Stimulated activated CD8-positive, alpha-beta memory T cell treated with anti-CD3 and anti-CD28 coated beads, Interleukin-7, amount 100 ng/mL, for 24 hours (primary cell): ENCODE measurements around the gene CCDC88A.
"Not testable (repeated sequence)": the region's sequence is repeated elsewhere in the genome, so short reads cannot be mapped to it uniquely, and the experiment has no call there.

Source experiments
- DNase-seq: peaks from one replicate; pipeline ENCODE4 v3.0.0-alpha.2; 2020; ENCODE audit warnings: low read depth

Gene CCDC88A

GRCh38 chr2:55419679-55420438 lies at the start of gene CCDC88A:
TSS of gene CCDC88A (minus strand) at chr2:55419856. CDS start at chr2:55419079, 777 bp downstream.
- DNase-seq = peak; percentile 76

DNA sequence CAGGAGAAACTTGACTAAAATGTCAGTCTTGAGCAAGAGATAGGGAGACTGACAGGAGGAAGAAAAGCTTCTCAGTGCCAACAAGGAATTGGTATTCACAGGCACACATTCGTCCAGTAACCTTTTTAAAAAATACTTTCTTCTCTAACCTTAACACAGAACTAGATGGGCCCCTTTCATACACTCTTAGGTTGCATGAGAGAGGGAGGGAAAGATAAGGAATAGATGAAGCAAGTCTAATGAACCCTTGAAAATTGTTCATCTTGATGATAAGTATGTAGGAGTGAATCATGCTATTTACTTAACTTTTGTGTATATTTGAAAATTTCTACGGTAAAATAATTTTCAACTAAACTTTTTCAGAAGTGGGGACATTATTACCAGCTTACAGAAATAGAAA lies 42.0 kb upstream of the CCDC88A start:
- no peak for DNase-seq

GRCh38 chr2:55460562-55460961 lies 40.9 kb upstream of the CCDC88A start:
- DNase-seq = no peak

DNA sequence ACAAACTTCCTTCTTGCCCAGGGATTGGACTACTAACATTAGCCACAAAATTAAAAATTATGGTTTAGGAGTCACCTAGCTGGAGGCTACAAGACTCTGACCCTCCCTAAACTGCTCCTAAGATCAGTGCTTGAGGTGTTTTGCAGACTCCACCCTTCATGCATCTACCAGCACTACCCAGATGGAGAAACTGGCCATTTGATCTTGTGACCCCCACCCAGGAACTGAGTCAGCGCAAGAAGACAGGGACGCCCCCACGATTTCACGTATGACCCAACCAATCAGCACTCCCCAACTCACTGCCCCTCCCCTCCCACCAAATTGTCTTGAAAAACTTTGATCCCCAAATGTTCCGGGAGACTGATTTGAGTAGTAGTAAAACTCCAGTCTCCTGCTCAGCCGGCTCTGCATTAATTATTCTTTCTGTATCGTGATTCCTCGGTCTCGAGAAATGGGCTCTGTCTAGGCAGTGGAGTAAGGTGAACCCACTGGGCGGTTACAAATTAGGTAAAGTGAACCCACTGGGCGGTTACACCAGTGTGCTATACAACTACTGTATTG lies 40.1 kb upstream of the CCDC88A start:
- no peak for DNase-seq

- no peak for DNase-seq
These were observed 39.6 kb upstream of the CCDC88A start for GRCh38 chr2:55459279-55459678.

GRCh38 chr2:55454121-55454520 lies 34.5 kb upstream of the CCDC88A start:
- no peak for DNase-seq

DNA sequence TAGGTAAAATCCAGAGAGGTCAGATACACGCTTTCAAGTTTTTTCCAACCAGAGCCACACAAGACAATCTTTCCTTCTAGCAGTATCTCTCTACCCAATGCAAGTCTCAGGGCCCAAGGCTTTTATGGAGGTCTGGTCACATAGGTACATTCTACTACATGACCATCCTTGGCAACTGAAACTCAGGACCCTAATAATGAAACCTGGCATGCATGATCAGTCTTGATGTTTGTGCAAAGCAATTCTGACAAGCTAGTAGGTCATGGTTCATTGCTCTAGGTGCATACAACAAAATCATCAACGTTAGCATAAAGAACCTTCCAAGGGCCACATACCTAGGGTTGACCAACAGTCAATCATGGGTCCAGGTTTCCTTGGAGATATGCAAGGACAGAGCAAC lies 33.2 kb upstream of the CCDC88A start:
- DNase-seq = no peak

- no peak for DNase-seq
These were observed 32.0 kb upstream of the CCDC88A start for GRCh38 chr2:55451699-55452098.

DNA sequence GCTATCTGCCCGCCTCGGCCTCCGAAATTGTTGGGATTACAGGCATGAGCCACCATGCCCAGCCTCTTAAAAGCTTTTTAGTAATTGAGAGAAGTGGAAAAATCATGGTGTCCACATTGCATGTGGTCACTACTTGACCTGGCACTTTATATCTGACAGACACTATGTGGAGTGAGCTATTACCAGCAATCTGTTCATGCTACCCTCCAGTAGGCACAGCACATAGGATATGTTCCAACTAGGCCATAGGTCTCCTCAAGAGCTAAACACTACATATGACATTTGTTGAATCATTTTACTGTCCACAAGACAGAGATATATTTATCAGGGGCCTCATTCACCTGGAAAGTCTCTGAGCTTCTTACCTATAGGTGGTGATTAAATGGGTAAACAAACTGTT lies 30.4 kb upstream of the CCDC88A start:
- not testable (repeated sequence) for DNase-seq

GRCh38 chr2:55442045-55442760 lies 22.5 kb upstream of the CCDC88A start:
- DNase-seq = not testable (repeated sequence)

DNA sequence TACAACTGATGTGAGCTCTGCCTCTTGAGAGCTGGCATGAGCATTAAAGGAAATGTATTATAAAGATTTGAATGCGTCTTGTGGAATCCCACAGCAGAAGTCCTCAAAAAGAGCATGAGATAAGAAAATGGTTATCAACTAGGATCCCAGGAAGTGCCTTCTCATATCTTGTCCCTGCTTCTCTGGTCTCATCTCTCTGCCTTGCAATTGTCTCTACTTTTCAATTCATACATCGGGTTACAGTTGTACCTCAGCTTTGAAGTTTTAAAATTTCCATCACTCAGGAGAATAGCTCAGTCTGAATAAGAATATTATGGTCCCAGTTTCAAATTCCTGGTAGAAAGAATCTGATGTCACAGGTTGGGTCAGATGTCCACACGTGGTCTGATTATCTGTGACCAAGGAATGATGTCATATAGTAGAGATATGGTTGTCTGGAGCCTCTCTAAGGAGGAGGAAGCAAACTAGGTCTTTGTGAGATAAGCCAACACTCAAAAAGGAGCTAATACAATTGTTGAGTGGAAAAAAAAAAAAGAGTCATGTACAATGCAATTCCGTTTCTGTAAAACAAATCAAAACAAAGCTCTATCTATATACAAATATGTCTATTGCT lies 21.7 kb upstream of the CCDC88A start:
- no peak for DNase-seq

GRCh38 chr2:55439101-55439397 lies 19.4 kb upstream of the CCDC88A start:
- no peak for DNase-seq

- no peak for DNase-seq
These were observed 18.9 kb upstream of the CCDC88A start for GRCh38 chr2:55438391-55439100.

DNA sequence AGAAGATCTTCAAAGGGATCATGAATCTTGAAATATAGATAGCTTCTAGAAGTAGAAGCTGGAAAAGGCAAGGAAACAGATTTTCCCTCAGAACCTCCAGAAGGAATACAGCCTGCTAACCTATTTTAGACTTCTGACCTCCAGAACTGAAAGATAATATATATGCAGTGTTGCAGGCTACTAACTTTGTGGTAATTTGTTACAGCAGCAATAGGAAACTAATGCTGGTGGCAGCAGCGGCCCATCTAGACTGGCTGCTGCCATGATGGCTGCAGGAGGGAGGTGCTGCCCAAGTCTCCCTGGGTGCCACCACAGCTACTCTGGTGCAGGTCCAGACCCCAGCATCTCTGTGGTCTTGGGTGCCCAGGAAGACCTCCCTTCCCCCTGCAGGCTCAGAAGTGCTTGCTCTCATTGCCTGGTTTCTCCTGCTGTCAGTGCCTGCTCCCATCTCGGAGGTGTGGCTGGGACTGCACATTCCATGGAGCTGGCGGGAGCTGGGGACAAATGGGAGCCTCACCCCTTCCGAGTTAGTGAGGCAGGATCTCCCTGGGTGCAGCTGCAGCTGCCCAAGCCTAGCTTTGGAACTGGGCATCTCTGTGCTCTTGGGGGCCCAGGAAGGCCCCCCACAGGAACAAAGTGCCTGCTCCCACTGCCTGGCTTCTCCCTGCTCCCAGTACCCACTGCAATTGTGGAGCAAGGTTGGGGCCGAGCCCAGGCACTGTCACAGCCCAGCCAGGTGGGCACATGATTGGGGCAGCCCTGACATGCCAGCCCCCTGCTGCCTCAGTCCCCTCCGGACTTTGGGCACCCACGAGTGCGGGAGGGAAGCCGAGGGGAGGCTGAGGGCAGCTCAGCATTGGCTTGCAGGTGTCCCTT lies 18.1 kb upstream of the CCDC88A start:
- no peak for DNase-seq

- DNase-seq = no peak
These were observed 12.4 kb upstream of the CCDC88A start for GRCh38 chr2:55431982-55432627.

GRCh38 chr2:55430211-55430975 lies 10.7 kb upstream of the CCDC88A start:
- DNase-seq = no peak

GRCh38 chr2:55428258-55428657 lies 8.6 kb upstream of the CCDC88A start:
- no peak for DNase-seq

DNA sequence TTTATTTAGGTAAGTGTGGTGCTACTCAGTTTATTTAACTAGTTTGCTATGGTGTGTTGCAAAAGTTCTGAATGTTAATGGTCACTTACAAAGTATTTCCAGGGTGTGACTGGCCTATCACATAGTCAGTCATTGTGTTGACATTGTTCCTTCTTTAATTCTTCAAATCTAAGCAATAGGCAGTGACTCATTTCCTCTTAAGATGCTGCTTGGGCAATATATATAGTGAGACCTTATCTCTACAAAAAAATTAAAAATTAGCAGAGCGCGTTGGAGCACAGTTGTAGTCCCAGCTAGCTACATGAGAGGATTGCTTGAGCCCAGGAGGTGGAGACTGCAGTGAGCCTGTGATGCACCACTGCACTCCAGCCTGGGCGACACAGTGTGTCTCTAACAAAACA lies 5.8 kb upstream of the CCDC88A start:
- DNase-seq = no peak

GRCh38 chr2:55422876-55423665 lies 3.4 kb upstream of the CCDC88A start:
- DNase-seq = no peak
